Endothelial cell of umbilical vein (primary cell): ENCODE data around the gene RNF4. TPM values are rescaled to one million over a fixed set of nuclear protein-coding genes. Genes with fewer than 3 reads are reported as not detected.

Experiments used
- polyA plus RNA-seq, 4 experiments: library from polyadenylated mRNA; depleted of rRNA in 3 of 4; stranded (reverse) in 3 of 4; unstranded in 1 of 4; fragments of >200 nt; gene quantifications; 2 replicates each; pipeline versions ENCODE4 v1.2.1 to v1.2.3, GENCODE V29; 2011 to 2012; ENCODE audit warnings: missing spikeins in 1 of 4
- total RNA-seq: library from RNA; stranded (reverse); gene quantifications from 2 replicates; pipeline ENCODE4 v1.2.3, GENCODE V29; 2021

Gene RNF4
- total and polyA plus RNA-seq, 2 donors (not counting 3 experiments of a cell fraction or from before 2014, with no cell fraction given) = 64.3 to 71.4 TPM

Other genes with a start within 250 kb of the RNF4 start
- 15.9 and 16.0 TPM in 2 replicates for gene HAUS3, start 227.0 kb upstream of the RNF4 start, total RNA-seq
- 4.4 and 4.6 TPM in 2 replicates for gene HAUS3, start 227.0 kb upstream of the RNF4 start, polyA plus RNA-seq
- 3.1 and 4.2 TPM in 2 replicates for gene POLN, start 227.0 kb upstream of the RNF4 start, total RNA-seq
- 1.3 TPM in 2 replicates for gene POLN, start 227.0 kb upstream of the RNF4 start, polyA plus RNA-seq
- gene MXD4, start 207.0 kb upstream of the RNF4 start, total RNA-seq = 59.2 and 62.7 TPM in 2 replicates
- gene MXD4, start 207.0 kb upstream of the RNF4 start, polyA plus RNA-seq = 74.1 and 88.8 TPM in 2 replicates
- 7.1 and 10.8 TPM in 2 replicates for gene ZFYVE28, start 50.5 kb upstream of the RNF4 start, total RNA-seq
- gene ZFYVE28, start 50.5 kb upstream of the RNF4 start, polyA plus RNA-seq = 5.8 and 7.2 TPM in 2 replicates
- 0.12 TPM in 1 of 2 replicates, not detected in the other for gene CFAP99, start 50.2 kb upstream of the RNF4 start, total RNA-seq
- gene CFAP99, start 50.2 kb upstream of the RNF4 start, polyA plus RNA-seq = 0.03 TPM in 1 of 2 replicates, not detected in the other
- 32.0 and 32.1 TPM in 2 replicates for gene FAM193A, start 67.5 kb downstream of the RNF4 start, total RNA-seq
- gene FAM193A, start 67.5 kb downstream of the RNF4 start, polyA plus RNA-seq = 12.3 TPM in 2 replicates